ENCODE data around the gene HPSE2. TPM values are rescaled to one million over a fixed set of nuclear protein-coding genes. Genes with fewer than 3 reads are reported as not detected.

HPSE2 gene
- total RNA-seq, 6 experiments from 2014 or later: 0.05 to 0.09 TPM; not detected in 4

DNA sequence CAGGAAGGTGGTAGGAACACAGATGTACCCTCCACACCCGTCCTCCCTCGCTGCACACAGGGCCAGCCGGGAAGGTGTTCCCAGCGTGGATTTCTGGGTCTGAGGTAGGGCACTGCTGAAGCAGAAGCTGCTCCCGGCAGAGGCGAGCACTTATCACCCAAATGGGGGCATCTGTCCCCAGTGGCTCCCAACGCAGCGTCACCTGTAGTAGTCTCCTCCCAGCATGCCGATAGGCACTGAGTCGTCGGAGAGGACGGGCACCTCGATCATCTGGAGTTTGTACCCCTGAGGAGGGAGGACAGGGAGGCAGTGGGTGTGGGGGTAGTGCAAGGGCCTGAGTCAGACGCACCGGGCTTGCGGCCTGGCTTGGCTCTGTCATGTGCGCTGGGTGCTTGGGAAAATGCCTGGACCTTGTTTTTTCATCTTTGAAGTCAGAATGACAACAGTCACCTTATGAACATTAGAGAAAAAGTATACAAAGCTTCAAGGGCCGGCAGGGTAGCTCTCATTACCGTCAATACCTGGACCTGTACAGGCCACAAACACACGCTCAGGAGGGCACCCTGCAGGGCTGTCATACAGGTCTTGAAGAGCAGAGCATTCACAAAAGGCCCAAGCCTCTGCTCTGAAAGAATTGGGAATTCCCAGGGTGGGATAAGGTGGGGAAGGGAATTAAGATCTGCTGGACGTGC lies 817.5 kb downstream of the HPSE2 start:
- DNase-seq: no peak
- Mint-ChIP-seq H3K27me3 (ENCODE audit: insufficient read depth) (peaks cover 2% of the 10 kb centered on the region; the same call in 1 of the 2 replicates), H3K27ac (no peak overlapping the region), H3K4me1 (ENCODE audit: low read depth) (peaks cover 20% of the 10 kb centered on the region), H3K9me3 (no peaks in the 10 kb centered on the region), H3K4me3 (no peak overlapping the region), H3K36me3 (ENCODE audit: low read depth) (peaks cover 5% of the 10 kb centered on the region)
- TF ChIP-seq, protein P1, sequence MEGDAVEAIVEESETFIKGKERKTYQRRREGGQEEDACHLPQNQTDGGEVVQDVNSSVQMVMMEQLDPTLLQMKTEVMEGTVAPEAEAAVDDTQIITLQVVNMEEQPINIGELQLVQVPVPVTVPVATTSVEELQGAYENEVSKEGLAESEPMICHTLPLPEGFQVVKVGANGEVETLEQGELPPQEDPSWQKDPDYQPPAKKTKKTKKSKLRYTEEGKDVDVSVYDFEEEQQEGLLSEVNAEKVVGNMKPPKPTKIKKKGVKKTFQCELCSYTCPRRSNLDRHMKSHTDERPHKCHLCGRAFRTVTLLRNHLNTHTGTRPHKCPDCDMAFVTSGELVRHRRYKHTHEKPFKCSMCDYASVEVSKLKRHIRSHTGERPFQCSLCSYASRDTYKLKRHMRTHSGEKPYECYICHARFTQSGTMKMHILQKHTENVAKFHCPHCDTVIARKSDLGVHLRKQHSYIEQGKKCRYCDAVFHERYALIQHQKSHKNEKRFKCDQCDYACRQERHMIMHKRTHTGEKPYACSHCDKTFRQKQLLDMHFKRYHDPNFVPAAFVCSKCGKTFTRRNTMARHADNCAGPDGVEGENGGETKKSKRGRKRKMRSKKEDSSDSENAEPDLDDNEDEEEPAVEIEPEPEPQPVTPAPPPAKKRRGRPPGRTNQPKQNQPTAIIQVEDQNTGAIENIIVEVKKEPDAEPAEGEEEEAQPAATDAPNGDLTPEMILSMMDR (IDR thresholded peaks at IDR 0.05): no peak

DNA sequence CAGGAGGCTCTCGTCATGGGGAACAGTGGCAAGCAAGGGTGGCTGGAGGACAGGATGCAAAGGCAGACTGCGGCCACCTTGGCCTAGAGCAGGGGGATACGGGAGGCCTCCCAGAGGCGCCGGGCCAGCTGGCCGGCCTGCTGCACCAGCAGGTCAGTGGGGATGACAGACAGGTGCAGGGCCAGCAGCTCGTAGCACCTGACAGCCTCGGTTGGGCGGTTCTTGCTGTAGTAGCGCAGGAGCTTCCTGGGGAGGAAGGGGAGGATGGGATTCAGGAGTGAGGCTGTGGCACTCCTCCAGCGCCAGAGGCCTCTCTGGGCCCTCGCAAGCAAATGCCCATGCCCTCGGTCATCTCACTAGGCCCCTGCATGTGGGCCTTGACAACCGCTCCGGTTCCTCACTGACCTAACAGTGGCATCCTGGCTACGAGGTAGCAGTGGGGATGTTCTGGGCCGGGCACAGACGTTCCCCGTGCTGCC lies 818.1 kb downstream of the HPSE2 start:
- Mint-ChIP-seq H3K9me3 (no peaks in the 10 kb centered on the region), H3K27ac (no peak overlapping the region), H3K27me3 (ENCODE audit: insufficient read depth) (peaks cover 2% of the 10 kb centered on the region; the same call in 1 of the 2 replicates), H3K36me3 (ENCODE audit: low read depth) (peaks cover 5% of the 10 kb centered on the region), H3K4me1 (ENCODE audit: low read depth) (peaks cover 23% of the 10 kb centered on the region), H3K4me3 (no peak overlapping the region)
- TF ChIP-seq, protein P1 (IDR thresholded peaks at IDR 0.05): no peak
- no peak for DNase-seq

DNA sequence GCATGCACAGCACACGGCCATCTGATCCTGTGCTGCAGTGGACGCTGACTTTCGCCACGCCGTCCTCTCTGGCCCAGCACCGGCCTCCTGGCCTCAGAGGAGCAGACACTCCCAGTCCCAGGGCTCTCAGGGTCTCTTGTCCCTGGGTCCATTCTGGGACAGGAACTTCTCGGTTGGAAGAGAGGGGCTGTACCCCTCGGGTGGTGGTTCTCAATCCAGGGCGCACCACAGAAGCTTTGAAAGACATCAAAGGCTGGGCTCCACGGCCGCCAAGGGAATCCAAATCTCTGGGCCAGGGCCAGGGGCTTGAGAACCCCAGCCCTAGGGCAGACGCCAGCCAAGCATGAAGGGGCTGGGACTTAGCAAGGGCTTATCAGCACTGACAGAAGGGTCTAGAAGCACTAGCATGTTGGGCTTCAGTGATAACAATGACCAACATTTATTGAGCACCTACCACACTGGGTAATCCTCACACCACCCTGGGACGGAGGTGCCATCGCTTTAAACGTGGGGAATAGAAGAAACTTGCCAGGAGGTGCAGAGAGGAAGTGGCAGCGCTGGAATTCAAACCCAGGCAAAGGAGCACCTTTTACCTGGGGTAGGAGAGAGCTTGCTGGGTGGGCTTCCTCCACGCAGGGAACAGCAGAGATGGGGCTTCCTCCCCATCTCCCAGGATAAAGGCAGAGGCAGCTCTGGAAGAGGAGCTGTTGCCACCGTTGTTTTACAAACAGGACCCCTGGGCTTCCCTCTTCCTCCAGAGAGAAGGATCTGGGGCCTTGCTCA lies 818.9 kb downstream of the HPSE2 start:
- peaks cover 5% of the 10 kb centered on the region for H3K36me3 Mint-ChIP-seq (ENCODE audit: low read depth)
- H3K4me3 Mint-ChIP-seq: no peak overlapping the region
- no peaks in the 10 kb centered on the region for H3K9me3 Mint-ChIP-seq
- H3K4me1 Mint-ChIP-seq (ENCODE audit: low read depth): peaks cover 29% of the 10 kb centered on the region
- no peak for DNase-seq
- peaks cover 2% of the 10 kb centered on the region; the same call in 1 of the 2 replicates for H3K27me3 Mint-ChIP-seq (ENCODE audit: insufficient read depth)
- no peak overlapping the region; the same call in 1 of the 2 replicates for H3K27ac Mint-ChIP-seq
- TF ChIP-seq, protein P1 (IDR thresholded peaks at IDR 0.05): no peak

DNA sequence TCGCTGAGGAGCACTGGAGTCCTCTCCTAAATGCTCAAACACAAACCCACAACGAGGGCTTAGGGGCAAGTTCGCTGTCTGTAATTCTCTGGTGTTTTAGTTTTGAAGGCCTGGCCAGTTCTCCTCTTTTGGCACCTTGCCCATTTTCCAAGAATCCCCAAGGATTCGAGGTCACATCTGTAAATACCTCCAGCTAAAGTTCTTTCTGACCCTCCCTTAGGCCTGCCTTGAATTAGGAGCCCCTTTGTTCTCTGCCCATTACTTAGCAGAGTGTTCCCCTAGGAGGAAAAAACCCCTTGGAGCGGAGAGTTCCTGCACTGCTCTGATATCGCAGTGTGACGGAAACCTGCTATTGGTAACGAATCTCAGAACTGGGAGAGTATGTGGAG lies 819.9 kb downstream of the HPSE2 start:
- Mint-ChIP-seq H3K27ac (peak overlapping the region; percentile 58), H3K27me3 (ENCODE audit: insufficient read depth) (peaks cover 2% of the 10 kb centered on the region; the same call in 1 of the 2 replicates), H3K4me3 (no peak overlapping the region), H3K4me1 (ENCODE audit: low read depth) (peaks cover 32% of the 10 kb centered on the region), H3K9me3 (no peaks in the 10 kb centered on the region), H3K36me3 (ENCODE audit: low read depth) (peaks cover 5% of the 10 kb centered on the region)
- DNase-seq: no peak
- TF ChIP-seq, protein P1 (IDR thresholded peaks at IDR 0.05): no peak

DNA sequence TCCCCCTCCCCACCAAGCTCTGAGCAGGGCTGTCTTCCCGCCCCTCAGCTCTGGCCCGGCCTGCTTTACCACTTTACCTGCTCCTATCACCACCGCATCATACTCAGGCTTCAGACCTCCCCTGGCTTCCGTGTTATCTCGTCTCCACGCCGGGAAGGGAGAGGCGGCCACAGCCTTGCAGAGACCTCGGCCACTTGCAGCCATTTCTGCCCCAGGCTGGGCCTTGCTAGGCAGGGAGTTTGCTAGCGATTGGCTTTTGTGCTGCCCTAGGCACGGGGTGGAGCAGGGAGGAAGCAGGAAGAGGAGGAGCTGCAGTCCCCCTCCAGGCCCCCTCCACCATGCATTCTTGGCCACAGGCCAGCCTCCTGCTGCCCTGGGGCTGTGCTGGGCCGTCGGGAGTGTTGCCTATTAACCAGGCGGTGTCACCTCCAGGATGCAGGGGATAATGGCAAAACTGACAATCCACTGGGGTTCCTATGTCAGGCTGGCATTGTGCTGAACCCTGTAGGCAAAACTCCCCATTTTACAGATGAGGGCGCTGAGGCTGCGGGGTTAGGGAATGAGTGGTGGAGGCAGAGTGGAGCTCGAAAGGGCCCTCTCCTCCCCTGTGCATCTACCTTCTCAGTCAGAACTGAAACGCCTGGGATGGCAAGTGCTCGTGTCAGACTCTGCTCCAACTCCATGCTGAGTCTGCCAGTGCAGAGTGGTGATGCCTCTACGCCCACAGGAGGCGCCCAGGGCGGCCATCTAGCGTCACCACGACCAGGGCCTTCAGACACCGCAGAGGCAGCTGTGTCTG lies 820.5 kb downstream of the HPSE2 start, which contains the start of gene PYROXD2:
Gene PYROXD2, minus strand, starts transcription at position 251 of the 799 bp plus-strand sequence. Its CDS starts 47 bp downstream, at position 204.
- peak within 1 kb of the TSS; percentile 89 for H3K4me3 Mint-ChIP-seq
- no peaks in the 10 kb centered on the region for H3K9me3 Mint-ChIP-seq
- peak; percentile 87 for DNase-seq
- peaks cover 2% of the 10 kb centered on the region; the same call in 1 of the 2 replicates for H3K27me3 Mint-ChIP-seq (ENCODE audit: insufficient read depth)
- H3K36me3 Mint-ChIP-seq (ENCODE audit: low read depth): peaks cover 5% of the 10 kb centered on the region
- peak within 1 kb of the TSS; percentile 78 for H3K27ac Mint-ChIP-seq
- H3K4me1 Mint-ChIP-seq (ENCODE audit: low read depth): peaks cover 32% of the 10 kb centered on the region
- TF ChIP-seq, protein P1 (IDR thresholded peaks at IDR 0.05): no peak
